ENCODE results near the gene AFAP1L1. TPM values are rescaled to one million over a fixed set of nuclear protein-coding genes. Genes with fewer than 3 reads are reported as not detected.

Gene AFAP1L1
- total RNA-seq, 2 experiments from 2014 or later, result not detected

GRCh38 chr5:149357370-149358293 is 86.0 kb downstream of the AFAP1L1 start, which contains the start of gene PCYOX1L:
PCYOX1L (plus strand) TSS chr5:149358046; CDS start chr5:149358069, 23 bp downstream.
- TF ChIP-seq EZH2phosphoT487 (IDR thresholded peaks at IDR 0.05; ENCODE audit: borderline replicate concordance, low read depth, low read length) (no peak), CTCF (conservative IDR thresholded peaks at IDR 0.05; ENCODE audit: low read length) (no peak)
- peak; percentile 96 for DNase-seq (ENCODE audit: low spot score)
- Histone ChIP-seq H2AFZ (ENCODE audit: low read length) (peak within 1 kb of the TSS; percentile 72), H3K36me3 (ENCODE audit: insufficient read depth, low read length) (peaks cover 40% of the 10 kb centered on the region), H3K9me3 (ENCODE audit: low read length) (no peaks in the 10 kb centered on the region), H3K4me3 (ENCODE audit: low read depth, low read length, poor library complexity, severe bottlenecking) (peak within 1 kb of the TSS; percentile 94), H3K4me1 (ENCODE audit: insufficient read depth, low read length, poor library complexity, severe bottlenecking) (peaks cover 21% of the 10 kb centered on the region), H4K20me1 (ENCODE audit: insufficient read depth, low read length) (peaks cover 6% of the 10 kb centered on the region; the same call in 1 of the 2 replicates), H3K4me2 (ENCODE audit: low read length) (peak within 1 kb of the TSS; percentile 73), H3K9me2 (ENCODE audit: insufficient read depth, low read length) (no peaks in the 10 kb centered on the region), H3K27ac (ENCODE audit: low read depth, low read length, poor library complexity, severe bottlenecking) (peak within 1 kb of the TSS; percentile 53), H3K79me2 (ENCODE audit: insufficient read depth, low read depth, low read length) (peaks cover 46% of the 10 kb centered on the region; the same call in 1 of the 2 replicates)
- intact Hi-C loops (cut with micrococcal nuclease; ENCODE audit: unreplicated experiment), result loop anchor here (1.0 kb wide), 1 partner anchor 12 kb away; the partner anchor contains the start of gene GRPEL2
- CTCF ChIA-PET (ENCODE audit: unreplicated experiment), result interaction anchor here (0.6 to 1.1 kb wide), 5 partner anchors 10 to 94 kb away, joined by 3 to 5 read pairs (median 4); no protein-coding TSS in a partner anchor
- no TSS peak for BruUV-seq (replicated peaks)
- POLR2A ChIA-PET, result interaction anchor here (0.6 to 12.6 kb wide), 15 partner anchors 10 to 1710 kb away, joined by 3 to 183 read pairs (median 3); partner anchors contain the start of gene GRPEL2

GRCh38 chr5:149358294-149358651 is 86.6 kb downstream of the AFAP1L1 start:
- H3K9me2 ChIP-seq (ENCODE audit: insufficient read depth, low read length), result no peaks in the 10 kb centered on the region
- H4K20me1 ChIP-seq (ENCODE audit: insufficient read depth, low read length), result peaks cover 3% of the 10 kb centered on the region; the same call in 1 of the 2 replicates
- H3K27ac ChIP-seq (ENCODE audit: low read depth, low read length, poor library complexity, severe bottlenecking), result peak overlapping the region; percentile 53
- intact Hi-C loops (cut with micrococcal nuclease; ENCODE audit: unreplicated experiment), result loop anchor here (1.0 kb wide), 1 partner anchor 13 kb away; the partner anchor contains the start of gene GRPEL2
- H2AFZ ChIP-seq (ENCODE audit: low read length), result peak overlapping the region; percentile 61; the same call in 1 of the 2 replicates
- H3K36me3 ChIP-seq (ENCODE audit: insufficient read depth, low read length), result peaks cover 34% of the 10 kb centered on the region
- peak overlapping the region; percentile 72 for H3K4me2 ChIP-seq (ENCODE audit: low read length)
- ChIA-PET POLR2A (interaction anchor here (0.6 to 12.6 kb wide), 11 partner anchors 14 to 1711 kb away, joined by 3 to 183 read pairs (median 3); partner anchors contain the start of gene GRPEL2), CTCF (ENCODE audit: unreplicated experiment) (interaction anchor here (0.6 to 1.1 kb wide), 5 partner anchors 9 to 94 kb away, joined by 3 to 5 read pairs (median 4); no protein-coding TSS in a partner anchor)
- peaks cover 20% of the 10 kb centered on the region for H3K4me1 ChIP-seq (ENCODE audit: insufficient read depth, low read length, poor library complexity, severe bottlenecking)
- DNase-seq (ENCODE audit: low spot score), result peak; percentile 66
- BruUV-seq (replicated peaks), result no TSS peak
- no peaks in the 10 kb centered on the region for H3K9me3 ChIP-seq (ENCODE audit: low read length)
- no peak for TF ChIP-seq CTCF (conservative IDR thresholded peaks at IDR 0.05; ENCODE audit: low read length)
- TF ChIP-seq EZH2phosphoT487 (IDR thresholded peaks at IDR 0.05; ENCODE audit: borderline replicate concordance, low read depth, low read length), result no peak
- peaks cover 39% of the 10 kb centered on the region; the same call in 1 of the 2 replicates for H3K79me2 ChIP-seq (ENCODE audit: insufficient read depth, low read depth, low read length)
- peak overlapping the region; percentile 94 for H3K4me3 ChIP-seq (ENCODE audit: low read depth, low read length, poor library complexity, severe bottlenecking)

Data from OCI-LY7 (cell line).